ENCODE measurements around the gene PPFIA3. TPM values are rescaled to one million over a fixed set of nuclear protein-coding genes. Genes with fewer than 3 reads are reported as not detected.
"Not testable (repeated sequence)": the region's sequence is repeated elsewhere in the genome, so short reads cannot be mapped to it uniquely, and the experiment has no call there.

The PPFIA3 gene
- polyA plus RNA-seq, 1 donor = 3.9 TPM

DNA sequence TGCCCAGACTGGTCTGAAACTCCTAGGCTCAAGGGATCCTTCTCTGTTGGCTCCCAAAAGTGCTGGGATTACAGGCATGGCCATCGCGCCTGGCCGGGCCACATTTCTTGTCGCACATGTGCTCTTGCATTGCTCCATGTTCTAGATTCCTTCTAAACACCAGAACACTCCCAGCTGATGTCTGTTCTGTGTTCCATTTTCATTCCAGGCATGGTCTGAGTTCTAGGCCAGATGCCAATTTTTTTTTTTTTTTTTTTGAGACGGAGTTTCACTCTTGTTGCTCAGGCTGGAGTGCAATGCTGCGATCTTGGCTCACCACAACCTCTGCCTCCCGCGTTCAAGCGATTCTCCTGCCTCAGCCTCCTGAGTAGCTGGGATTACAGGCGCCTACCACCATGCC is 2.5 kb downstream of the PPFIA3 start:
- DNase-seq = not testable (repeated sequence)

DNA sequence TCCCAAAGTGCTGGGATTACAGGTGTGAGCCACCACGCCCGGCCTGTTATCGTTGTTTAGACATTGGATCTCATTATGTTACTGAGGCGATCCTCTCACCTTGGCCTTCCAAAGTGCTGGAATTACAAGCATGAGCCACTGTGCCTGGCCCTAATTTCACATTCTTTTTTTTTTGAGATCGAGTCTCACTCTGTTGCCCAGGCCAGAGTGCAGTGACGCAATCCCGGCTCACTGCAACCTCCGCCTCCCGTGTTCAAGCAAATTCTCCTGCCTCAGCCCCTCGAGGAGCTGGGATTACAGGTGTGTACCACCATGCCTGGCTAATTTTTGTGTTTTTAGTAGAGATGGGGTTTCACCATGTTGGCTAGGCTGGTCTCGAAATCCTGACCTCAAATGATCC is 3.9 kb downstream of the PPFIA3 start:
- DNase-seq = not testable (repeated sequence)

DNA sequence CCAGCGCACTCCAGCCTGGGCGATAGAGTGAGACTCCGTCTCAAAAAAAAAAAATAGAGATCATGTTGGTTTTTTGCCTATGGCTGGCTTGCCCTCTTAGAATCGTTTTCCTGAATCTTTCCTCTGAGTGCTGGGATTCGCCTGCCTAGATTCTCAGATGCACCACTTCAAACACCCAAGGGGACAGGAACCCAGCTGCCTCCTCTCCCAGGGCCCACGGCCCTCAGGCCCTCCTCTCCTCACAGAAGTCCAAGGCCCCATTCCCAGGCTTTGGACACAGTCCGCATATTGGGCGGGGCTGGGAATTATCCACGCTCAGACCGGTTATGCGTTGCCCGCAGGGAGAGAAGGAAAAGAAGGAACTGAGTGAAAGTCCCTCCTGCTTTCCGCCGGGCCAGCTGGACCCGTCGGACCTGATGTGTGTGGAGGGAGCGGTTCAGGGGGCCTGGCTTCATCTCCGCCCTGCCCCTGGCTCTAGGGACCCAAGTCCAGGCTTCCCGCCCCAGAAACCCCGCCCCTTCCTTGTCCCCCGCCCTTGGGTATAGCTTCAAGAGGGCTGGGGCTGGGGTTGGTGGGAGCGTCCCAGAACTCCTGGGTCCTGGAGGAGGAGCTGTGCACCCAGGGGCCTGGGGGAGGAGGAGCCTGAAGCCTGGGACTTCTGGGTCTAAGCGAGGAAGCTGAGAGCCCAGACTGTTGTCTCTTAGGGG is 5.8 kb downstream of the PPFIA3 start:
- DNase-seq = no peak

DNA sequence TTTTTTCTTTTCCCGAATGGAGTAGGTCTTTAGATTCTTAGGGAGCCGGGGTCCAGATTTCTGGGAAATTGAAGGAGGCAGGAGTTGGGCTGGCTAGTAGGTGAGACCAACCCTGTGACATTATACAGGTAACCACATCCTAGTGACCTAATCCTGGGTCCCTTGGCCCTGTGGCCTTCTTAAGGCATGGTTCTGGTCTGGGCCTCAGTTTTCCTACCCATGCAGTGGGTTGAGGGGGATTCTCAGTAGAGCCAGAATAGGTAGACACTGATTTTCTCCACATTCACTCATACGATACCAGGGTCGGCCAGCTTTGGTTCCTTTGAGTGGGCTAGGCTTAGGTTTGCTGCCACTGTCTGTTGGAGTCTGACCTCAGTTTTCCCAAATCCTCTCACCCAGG is 7.2 kb downstream of the PPFIA3 start:
- DNase-seq = no peak

DNA sequence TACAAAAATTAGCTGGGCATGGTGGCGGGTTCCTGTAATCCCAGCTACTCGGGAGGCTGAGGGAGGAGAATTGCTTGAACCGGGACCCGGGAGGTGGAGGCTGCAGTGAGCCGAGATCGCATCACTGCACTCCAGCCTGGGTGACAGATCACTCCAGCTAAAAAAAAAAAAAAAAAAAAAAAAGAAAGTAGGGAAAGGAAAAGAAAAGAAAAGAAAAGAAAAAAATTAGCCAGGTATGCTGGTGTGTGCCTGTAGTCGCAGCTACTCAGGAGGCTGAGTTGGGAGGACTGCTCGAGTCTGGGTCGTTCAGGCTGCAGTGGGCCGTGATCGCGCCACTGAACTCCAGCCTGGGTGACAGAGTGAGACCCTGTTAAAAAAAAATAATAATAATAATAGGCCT is 7.9 kb downstream of the PPFIA3 start:
- DNase-seq = not testable (repeated sequence)

DNA sequence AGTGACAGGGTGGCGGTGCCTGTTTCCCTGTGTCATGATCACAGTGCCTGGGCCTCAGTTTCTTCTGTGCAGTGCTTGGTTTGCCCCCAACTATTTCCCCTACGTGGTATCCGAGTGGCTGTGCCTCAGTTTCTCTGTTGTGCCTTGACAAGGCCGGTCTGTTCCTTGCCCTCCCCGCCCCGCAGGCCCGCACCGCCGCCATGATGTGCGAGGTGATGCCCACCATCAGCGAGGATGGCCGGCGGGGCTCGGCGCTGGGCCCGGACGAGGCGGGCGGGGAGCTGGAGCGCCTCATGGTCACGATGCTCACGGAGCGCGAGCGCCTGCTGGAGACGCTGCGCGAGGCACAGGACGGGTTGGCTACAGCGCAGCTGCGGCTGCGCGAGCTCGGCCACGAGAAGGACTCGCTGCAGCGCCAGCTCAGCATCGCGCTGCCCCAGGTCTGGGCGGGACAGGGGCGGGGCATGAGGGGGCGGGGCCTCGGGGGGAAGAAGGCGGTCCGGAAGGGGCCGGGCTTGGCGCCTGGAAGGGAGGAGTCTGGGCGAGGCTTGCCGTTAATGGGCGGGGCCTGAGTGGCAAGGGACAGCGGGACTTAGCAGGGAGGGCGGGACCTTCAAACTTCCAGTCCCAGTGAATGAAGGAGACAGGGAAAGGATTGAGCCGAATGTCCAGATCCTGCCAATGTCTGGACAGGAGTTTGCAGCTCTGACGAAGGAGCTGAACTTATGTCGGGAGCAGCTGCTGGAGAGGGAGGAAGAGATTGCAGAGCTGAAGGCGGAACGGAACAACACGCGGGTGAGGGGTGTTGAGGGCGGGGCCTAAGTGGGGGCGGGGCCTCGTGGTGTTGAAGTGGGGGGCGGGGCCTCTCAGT is 8.6 kb downstream of the PPFIA3 start:
- DNase-seq = peak; percentile 95

DNA sequence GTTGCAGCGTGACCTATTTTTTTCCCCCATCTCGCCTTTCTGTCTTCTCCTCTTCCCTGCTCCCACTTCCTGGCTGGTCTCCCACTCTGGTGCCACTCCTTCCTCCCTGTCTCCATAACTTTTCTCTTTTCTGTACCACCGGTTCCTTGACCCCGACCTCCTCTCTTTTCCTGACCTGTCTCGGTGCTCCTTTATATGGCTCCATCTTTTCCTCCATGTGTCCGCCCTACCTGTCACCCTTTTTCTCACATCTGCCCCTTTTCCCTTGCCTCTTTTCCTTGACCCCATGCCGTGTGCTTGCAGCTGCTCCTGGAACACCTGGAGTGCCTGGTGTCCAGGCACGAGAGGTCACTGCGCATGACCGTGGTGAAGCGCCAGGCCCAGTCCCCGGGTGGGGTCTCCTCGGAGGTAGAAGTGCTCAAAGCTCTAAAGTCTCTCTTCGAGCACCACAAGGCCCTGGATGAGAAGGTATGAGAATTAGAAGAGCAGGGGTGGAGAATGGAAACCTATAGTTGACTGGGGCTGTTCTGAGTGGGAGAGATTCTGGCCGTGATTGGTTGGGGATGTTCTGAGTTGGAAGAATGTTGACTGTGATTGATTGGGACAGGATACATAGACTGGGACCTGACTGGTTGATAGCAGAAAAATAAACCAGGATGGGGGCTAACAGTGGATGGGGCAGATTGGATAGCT is 9.3 kb downstream of the PPFIA3 start:
- no peak for DNase-seq

DNA sequence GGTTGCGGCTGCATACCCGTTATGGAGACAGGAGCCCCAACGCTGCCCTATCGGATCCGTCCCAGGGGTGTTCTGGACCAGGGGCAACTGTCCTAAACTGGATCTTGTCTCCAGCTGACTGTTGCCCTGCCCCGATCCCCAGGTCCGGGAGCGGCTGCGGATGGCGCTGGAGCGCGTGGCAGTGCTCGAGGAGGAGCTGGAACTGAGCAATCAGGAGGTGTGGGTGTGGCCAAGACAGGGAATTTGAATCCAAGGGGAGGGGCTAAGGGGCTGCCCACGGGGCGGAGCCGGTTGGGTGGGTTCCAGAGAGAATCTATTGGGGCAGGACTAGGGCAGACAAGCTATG is 9.9 kb downstream of the PPFIA3 start:
- no peak for DNase-seq

DNA sequence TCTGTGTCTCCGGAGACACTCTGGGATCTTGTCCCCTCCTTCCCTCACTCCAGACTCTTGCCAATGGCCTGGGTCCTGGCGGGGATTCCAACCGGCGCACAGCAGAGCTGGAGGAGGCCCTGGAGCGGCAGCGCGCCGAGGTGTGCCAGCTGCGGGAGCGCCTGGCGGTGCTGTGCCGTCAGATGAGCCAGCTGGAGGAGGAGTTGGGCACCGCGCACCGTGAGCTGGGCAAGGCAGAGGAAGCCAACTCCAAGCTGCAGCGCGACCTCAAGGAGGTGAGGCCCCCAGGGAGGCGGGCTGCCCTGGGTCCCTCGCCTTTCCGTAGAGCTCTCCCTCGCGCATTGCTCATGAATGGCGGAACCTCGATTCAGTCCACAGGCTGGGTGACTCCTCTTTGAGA is 11.0 kb downstream of the PPFIA3 start:
- DNase-seq = no peak

DNA sequence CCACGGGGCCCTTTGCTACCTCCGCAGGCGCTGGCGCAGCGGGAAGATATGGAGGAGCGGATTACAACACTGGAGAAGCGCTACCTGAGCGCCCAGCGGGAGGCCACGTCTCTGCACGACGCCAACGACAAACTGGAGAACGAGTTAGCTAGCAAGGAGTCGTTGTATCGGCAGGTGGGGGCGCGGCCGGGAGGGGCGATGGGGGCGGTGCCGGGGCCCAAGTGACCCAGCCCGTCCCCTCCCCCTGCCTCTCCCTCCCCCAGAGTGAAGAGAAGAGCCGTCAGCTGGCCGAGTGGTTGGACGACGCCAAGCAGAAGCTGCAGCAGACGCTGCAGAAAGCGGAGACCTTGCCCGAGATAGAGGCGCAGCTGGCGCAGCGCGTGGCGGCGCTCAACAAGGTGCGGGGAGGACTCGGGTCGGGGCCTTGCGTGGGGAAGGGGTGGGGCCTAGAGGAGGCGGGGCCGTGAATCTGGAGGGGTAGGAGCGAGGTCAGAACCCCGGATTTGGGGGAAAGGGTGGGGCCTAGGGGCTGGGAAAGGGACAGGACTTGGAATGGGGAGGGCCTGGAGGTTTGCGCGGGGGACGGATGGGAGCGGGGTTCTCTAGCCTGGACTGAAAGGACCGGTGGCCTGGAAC is 13.7 kb downstream of the PPFIA3 start:
- DNase-seq = no peak

DNA sequence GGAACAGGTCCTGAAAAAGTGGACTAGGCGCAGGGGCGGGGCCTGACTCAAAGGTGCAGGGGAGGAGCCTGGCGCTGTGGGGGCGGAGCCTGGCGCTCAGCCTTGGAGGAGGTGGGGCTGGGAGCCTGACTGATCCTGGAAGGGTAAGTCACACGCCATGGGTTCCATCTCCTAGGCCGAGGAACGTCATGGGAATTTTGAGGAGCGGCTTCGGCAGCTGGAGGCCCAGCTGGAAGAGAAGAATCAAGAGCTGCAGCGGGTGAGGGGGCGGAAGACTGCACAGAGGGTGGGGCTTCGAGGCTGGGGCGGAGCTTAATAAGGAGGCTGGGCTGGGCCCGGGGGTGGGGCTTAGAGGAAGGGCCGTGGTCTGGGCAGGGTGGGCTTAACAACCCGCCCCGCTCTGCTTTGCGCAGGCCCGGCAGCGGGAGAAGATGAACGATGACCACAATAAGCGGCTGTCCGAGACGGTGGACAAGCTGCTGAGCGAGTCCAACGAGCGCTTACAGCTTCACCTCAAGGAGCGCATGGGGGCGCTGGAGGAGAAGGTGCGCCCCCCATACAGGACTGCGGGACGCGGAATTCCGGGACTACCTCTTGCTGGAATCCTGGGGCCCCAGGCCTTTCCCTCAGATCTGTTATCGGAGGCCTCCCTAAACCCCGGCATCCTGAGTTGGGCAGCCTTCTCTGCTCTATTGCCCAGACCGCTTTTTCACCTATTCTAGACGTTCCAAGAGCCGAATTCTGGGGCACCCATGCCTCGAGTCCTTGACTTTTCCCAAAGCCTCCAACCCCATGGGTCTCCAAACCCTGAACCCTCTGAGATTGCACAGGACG is 14.5 kb downstream of the PPFIA3 start:
- peak; percentile 81 for DNase-seq

DNA sequence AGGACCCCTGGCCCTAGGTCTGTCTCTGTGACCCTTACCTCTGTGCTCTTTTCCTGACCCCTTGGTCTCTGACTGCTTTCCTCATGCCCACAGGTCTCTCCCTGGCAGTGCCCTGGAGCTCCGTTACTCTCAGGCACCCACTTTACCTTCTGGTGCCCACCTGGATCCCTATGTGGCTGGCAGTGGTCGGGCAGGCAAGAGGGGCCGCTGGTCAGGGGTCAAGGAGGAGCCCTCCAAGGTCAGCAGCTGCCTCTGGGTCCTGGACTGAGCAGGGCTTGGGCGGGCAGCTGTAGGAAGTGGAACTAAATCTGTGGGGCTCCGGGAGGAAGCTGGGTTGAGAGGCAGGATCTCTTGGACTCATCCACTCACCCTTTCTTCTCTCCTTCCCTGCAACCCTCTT is 16.3 kb downstream of the PPFIA3 start:
- DNase-seq = no peak

DNA sequence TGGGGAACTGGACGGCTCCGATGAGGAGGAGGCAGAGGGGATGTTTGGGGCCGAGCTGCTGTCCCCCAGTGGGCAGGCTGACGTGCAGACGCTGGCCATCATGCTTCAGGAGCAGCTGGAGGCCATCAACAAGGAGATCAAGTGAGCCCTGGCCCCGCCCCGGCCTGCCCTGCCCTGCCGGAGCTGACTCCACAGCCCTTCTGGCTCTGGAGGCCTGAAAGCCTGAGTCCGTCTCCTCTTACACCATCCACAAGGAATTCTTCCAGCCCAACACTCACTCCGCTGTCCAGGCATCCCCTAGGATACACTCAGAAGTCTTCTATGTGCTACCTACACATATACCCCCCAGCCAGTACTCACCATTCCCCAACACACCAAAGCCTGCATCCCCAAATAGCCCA is 17.4 kb downstream of the PPFIA3 start:
- no peak for DNase-seq

DNA sequence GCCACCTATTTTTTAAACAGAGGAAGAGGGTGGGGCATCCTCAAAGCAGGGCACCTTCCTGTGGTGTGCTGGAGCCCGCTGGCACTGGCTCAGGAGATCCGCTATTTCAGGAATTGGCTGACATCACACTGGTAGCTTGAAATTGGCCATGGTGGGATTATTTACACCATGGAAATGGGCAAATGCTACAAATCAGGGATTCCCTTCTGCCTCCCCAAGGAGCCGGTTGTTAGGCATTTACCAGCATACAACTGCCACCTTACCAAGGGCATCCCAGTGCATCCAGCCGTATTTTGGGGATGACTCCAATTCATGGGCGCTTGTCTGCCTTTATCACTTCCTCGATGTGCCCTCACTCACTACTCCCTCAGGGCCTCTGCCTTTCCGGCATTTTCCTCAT is 21.6 kb downstream of the PPFIA3 start:
- DNase-seq = no peak

DNA sequence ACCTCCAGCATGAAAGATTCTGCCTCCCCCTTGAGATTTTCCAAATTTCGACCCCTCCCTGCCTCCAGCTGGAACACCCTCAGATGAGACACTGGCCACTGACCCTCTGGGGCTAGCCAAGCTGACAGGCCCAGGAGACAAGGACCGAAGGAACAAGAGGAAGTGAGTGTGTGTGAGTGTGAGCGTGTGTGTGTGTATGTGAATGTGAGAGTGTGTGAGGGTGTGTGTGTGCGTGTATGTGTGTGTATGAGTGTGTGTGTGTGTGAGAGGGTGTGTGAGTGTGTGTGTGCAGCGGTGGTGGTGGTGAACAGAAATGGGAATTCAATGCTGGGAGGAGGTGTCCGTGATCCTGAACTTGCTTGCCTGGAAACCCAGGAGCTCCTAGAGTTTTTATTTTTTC is 22.0 kb downstream of the PPFIA3 start:
- DNase-seq = no peak

DNA sequence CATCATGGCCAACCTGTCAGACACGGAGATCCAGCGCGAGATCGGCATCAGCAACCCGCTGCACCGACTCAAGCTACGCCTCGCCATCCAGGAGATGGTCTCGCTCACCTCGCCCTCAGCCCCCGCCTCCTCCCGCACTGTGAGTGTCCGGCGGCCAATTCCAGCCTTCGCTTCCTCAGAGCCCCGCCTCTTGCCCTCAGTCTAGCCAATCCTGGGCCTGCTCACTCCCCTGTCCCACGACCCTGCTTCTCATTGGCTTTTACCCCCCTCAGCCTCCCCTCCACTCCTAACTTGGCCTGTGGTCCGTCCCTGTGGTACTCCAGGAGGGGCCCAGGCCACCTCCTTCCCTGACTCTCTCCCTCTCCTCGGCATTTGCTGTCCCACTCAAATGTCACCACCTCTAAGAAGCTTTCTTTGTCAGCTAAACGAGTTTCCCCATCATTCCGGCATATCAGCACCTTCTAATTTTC is 23.6 kb downstream of the PPFIA3 start:
- DNase-seq = peak; percentile 94

DNA sequence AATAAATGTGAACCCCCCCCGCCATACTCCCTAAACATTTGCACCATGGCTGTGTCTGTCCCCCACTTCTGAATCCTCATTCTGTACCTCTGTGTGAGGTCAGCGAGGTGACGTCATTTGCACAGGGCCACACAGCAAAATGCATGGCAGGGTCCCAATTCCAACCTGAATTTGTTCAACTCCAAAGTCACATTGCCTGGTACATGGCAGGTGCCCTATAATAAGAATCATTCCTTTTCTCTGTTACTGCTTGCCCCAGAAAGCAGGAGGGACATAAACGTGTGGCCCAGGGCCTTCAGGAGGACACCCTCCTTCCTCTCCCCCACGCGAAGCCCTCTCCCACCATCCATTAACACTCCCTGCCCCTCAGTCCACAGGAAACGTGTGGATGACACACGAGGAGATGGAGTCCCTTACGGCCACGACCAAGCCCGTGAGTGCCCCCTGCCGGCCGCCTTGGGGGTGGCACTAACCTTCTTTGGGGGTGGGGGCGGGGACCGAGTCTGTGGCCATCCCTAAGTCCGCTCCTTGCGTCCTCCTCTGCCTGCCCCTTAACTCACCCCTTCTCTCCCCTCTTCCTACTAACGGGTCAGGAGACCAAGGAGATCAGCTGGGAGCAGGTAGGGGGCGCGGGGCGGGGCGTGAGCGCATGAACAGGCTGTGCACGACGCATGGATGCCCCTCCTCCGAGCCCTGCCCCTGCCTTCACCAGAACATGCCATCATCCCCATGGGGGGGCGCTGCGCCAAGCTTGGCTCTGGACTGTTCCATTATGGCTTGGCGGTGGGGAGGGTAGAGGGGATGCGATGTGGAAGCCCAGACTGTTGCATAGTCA is 26.4 kb downstream of the PPFIA3 start:
- peak; percentile 77 for DNase-seq

DNA sequence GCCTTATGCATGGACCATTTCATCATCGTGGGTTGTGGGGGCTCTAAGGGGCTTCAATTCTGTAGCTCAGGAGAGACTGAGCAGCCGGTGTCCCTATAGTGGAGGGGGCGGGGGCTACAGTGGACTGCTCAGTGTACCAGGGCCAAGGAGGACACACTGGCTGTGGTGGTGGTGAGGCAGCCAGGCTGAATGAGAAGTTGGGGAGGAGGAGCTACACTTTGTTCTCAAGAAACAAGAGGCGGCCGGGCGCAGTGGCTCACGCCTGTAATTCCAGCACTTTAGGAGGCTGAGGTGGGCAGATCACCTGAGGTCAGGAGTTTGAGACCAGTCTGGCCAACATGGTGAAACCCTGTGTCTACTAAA is 27.0 kb downstream of the PPFIA3 start:
- not testable (repeated sequence) for DNase-seq

DNA sequence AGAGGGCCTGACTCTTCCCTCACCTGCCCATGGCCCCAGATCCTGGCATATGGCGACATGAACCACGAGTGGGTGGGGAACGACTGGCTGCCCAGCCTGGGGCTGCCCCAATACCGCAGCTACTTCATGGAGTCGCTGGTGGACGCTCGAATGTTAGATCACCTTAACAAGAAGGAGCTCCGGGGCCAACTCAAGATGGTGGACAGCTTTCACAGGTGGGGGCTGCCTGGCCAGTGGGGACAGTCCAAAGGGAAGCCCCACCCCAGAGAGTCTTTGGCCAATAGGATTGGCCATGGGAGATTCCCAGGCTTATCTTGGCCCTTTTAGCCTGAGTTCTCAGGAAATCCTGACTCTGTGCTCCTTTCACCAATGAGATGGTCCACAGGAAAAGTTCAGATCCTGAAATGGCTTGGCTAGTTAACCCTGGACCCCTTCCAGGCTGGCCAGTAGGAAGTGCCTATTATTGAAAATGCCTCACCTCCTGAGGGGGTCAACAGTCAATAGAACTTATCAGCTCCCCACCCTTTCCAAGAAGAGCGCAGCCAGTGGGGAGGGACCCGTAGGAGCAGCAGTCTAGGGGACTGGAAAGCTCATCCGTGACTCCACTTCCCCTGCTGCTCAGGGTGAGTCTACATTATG is 28.8 kb downstream of the PPFIA3 start:
- no peak for DNase-seq

Data from left kidney (tissue), 2 donors.